GM23338 (cell line): ENCODE results near the gene MSANTD4. TPM values are rescaled to one million over a fixed set of nuclear protein-coding genes. Genes with fewer than 3 reads are reported as not detected.

ENCODE experiments used
- ATAC-seq: fragments of 200-7000 bp; cut with Tn5 transposase; 3 replicates; pipeline ENCODE4 v1.9.1; 2020
- DNase-seq: peaks from one replicate; pipeline ENCODE4 v3.0.0-alpha.2; 2015; ENCODE audit warnings: low spot score
- H2AFZ ChIP-seq: fragments of 200-600 bp; sonication (generic); 2 replicates; pipeline ENCODE4 v1.8.0; 2016; ENCODE audit warnings: antibody characterized with exemption, mild to moderate bottlenecking, moderate library complexity
- H3F3A ChIP-seq: fragments of 200-600 bp; sonication (generic); replicated peaks from 2 replicates; pipeline ENCODE4 v1.8.0; 2017; ENCODE audit warnings: antibody characterized with exemption, mixed run types, low read depth
- H3K27ac ChIP-seq: fragments of 200-600 bp; sonication (generic); 2 replicates; pipeline ENCODE4 v1.6.1; 2016; ENCODE audit warnings: low read depth
- H3K27me3 ChIP-seq: fragments of 200-600 bp; sonication (generic); 2 replicates; pipeline ENCODE4 v1.8.0; 2016; ENCODE audit warnings: mild to moderate bottlenecking, mixed run types, moderate library complexity; ENCODE audit not compliant: insufficient read depth
- H3K36me3 ChIP-seq: fragments of 200-600 bp; sonication (generic); 2 replicates; pipeline ENCODE4 v1.8.0; 2016; ENCODE audit warnings: mild to moderate bottlenecking; ENCODE audit not compliant: insufficient read depth
- H3K4me1 ChIP-seq: fragments of 200-600 bp; sonication (generic); 2 replicates; pipeline ENCODE4 v1.8.0; 2016; ENCODE audit warnings: mild to moderate bottlenecking, moderate library complexity; ENCODE audit not compliant: insufficient read depth
- H3K4me2 ChIP-seq: fragments of 200-600 bp; sonication (generic); 2 replicates; pipeline ENCODE4 v1.7.1; 2017; ENCODE audit warnings: mixed run types
- H3K4me3 ChIP-seq: fragments of 200-600 bp; sonication (generic); 2 replicates; pipeline ENCODE4 v1.6.1; 2016; ENCODE audit warnings: mixed run types
- H3K79me2 ChIP-seq: fragments of 200-600 bp; sonication (generic); replicated peaks from 2 replicates; pipeline ENCODE4 v1.8.0; 2017; ENCODE audit warnings: mild to moderate bottlenecking; ENCODE audit not compliant: insufficient read depth
- H3K9me2 ChIP-seq: fragments of 200-600 bp; sonication (generic); 2 replicates; pipeline ENCODE4 v1.8.0; 2017; ENCODE audit not compliant: insufficient read depth
- H4K20me1 ChIP-seq: fragments of 200-600 bp; sonication (generic); replicated peaks from 2 replicates; pipeline ENCODE4 v1.8.0; 2017; ENCODE audit warnings: mild to moderate bottlenecking; ENCODE audit not compliant: insufficient read depth
- H3K27ac Mint-ChIP-seq: 2 replicates; pipeline ENCODE4 v1.8.0; 2020; ENCODE audit warnings: inconsistent platforms, mild to moderate bottlenecking, moderate library complexity, mixed read lengths
- H3K27me3 Mint-ChIP-seq: 3 replicates; pipeline ENCODE4 v1.8.0; 2022; ENCODE audit warnings: low read depth, mild to moderate bottlenecking, moderate library complexity, mixed read lengths, inconsistent platforms; ENCODE audit not compliant: insufficient read depth, poor library complexity
- H3K36me3 Mint-ChIP-seq: 3 replicates; pipeline ENCODE4 v1.8.0; 2021; ENCODE audit warnings: low read depth, mild to moderate bottlenecking, inconsistent platforms, moderate library complexity, mixed read lengths
- H3K4me1 Mint-ChIP-seq: 3 replicates; pipeline ENCODE4 v1.8.0; 2020; ENCODE audit warnings: mild to moderate bottlenecking, inconsistent platforms, mixed read lengths
- H3K4me3 Mint-ChIP-seq: 3 replicates; pipeline ENCODE4 v1.8.0; 2021; ENCODE audit warnings: moderate library complexity, mild to moderate bottlenecking, inconsistent platforms, mixed read lengths
- H3K9me3 Mint-ChIP-seq: 3 replicates; pipeline ENCODE4 v1.8.0; 2020; ENCODE audit warnings: moderate library complexity, mild to moderate bottlenecking, inconsistent platforms, mixed read lengths
- CREB1 ChIP-seq: fragments of 250-450 bp; sonication (Bioruptor Pico); IDR thresholded peaks from 2 replicates; pipeline ENCODE4 v1.5.0; 2020; ENCODE audit warnings: low read depth, mild to moderate bottlenecking, moderate library complexity
- CTCF ChIP-seq, 2 experiments: fragments of 200-600 bp in 1 of 2; sonication (generic) in 1 of 2; conservative IDR thresholded peaks; 2 replicates each; pipeline versions ENCODE4 v1.5.1 to v1.6.1; 2016 to 2017; ENCODE audit warnings: antibody characterized with exemption in 2 of 2, low read depth in 2 of 2, mild to moderate bottlenecking in 2 of 2, moderate library complexity in 1 of 2
- ETS1 ChIP-seq: IDR thresholded peaks from 2 replicates; pipeline ENCODE4 v1.6.1; 2016; ENCODE audit warnings: antibody characterized with exemption
- EZH2 ChIP-seq: fragments of 200-600 bp; sonication (generic); IDR thresholded peaks from one replicate; pipeline ENCODE4 v1.8.0; 2017; ENCODE audit warnings: antibody characterized with exemption, mild to moderate bottlenecking, low read depth; ENCODE audit not compliant: unreplicated experiment
- EZH2phosphoT487 ChIP-seq: fragments of 200-600 bp; sonication (generic); IDR thresholded peaks from one replicate; pipeline ENCODE4 v1.8.1; 2018; ENCODE audit warnings: antibody characterized with exemption; ENCODE audit not compliant: unreplicated experiment
- JUNB ChIP-seq: IDR thresholded peaks from one replicate; pipeline ENCODE4 v1.6.1; 2016; ENCODE audit warnings: antibody characterized with exemption; ENCODE audit not compliant: unreplicated experiment
- NANOG ChIP-seq: IDR thresholded peaks from 2 replicates; pipeline ENCODE4 v1.6.1; 2016; ENCODE audit warnings: antibody characterized with exemption, borderline replicate concordance
- POLR2AphosphoS5 ChIP-seq: IDR thresholded peaks from 2 replicates; pipeline ENCODE4 v1.6.1; 2016; ENCODE audit warnings: antibody characterized with exemption, low read depth
- REST ChIP-seq: IDR thresholded peaks from one replicate; pipeline ENCODE4 v1.6.1; 2018; ENCODE audit warnings: antibody characterized with exemption; ENCODE audit not compliant: unreplicated experiment
- STAT1 ChIP-seq: IDR thresholded peaks from one replicate; pipeline ENCODE4 v1.6.1; 2016; ENCODE audit warnings: antibody characterized with exemption; ENCODE audit not compliant: unreplicated experiment
- ZNF114 ChIP-seq: fragments of 250-450 bp; sonication (Bioruptor Pico); IDR thresholded peaks from 2 replicates; pipeline ENCODE4 v1.5.0; 2020; ENCODE audit warnings: mild to moderate bottlenecking, moderate library complexity
- ZNF331 ChIP-seq: fragments of 250-450 bp; sonication (Bioruptor Pico); IDR thresholded peaks from 2 replicates; pipeline ENCODE4 v1.5.0; 2020; ENCODE audit warnings: low read depth, mild to moderate bottlenecking, moderate library complexity
- polyA plus RNA-seq: library from polyadenylated mRNA; unstranded; fragments of >200 nt; fragmentation: Nextera tagmentation; extraction: Ambion mirVana; gene quantifications from 2 replicates; pipeline ENCODE4 v1.2.1, GENCODE V29; 2016
- total RNA-seq: library from RNA; depleted of rRNA; stranded (reverse); fragments of >200 nt; shearing (Covaris generic); gene quantifications from 2 replicates; pipeline ENCODE4 v1.2.3, GENCODE V29; 2014
- TF ChIP-seq, protein P1 (sequence below): fragments of 250-450 bp; sonication (Bioruptor Pico); IDR thresholded peaks from 2 replicates; pipeline ENCODE4 v1.5.0; 2020; ENCODE audit warnings: mild to moderate bottlenecking, moderate library complexity

Gene MSANTD4
- total and polyA plus RNA-seq, 2 experiments from 2014 or later, result 13.2 to 31.1 TPM

DNA sequence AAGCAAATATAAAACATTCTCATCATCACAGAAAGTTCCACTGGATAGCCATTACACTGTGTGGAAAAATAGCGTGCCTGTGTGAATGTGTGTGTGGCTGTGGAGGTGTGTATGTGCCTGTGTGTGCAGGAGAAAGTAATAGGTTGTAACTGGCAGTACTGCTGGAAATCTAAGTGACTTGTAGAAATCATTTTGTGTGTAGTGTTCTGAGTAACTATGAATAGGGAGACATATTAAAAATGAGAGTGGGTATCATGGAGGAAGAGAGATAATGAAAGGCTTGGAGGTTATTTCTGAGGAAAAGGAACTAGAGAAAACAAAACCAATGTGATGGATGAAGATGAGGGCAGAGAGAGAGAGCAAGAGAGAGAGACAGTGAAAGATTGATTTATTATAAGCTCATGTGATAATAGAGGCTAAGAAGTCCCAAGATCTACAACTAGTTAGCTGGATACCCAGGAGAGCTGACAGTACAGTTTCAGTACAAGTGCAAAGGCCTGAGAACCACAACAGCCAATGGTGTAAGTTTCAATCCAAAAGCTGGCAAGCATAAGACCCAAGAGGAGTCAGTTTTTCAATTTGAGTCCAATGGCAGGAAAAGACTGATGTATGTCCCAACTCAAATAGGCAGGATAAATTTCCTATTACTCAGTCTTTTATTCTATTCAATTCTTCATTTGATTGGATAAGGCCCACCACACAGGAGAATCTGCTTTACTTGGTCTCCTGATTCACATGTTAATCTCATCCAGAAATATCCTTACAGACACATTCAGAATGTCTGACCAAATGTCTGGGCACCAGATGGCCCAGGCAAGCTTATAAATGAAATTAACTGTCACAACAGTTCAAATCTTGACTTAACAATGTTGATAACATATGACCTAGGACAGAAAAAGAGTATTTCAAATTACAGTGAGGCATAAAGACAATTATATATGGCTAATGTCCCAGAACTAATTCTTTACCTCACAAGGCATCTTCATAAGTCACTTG, 40.2 kb upstream of the MSANTD4 start:
- H3K4me1 ChIP-seq, result peaks cover 7% of the 10 kb centered on the region
- H4K20me1 ChIP-seq, result no peaks in the 10 kb centered on the region
- TF ChIP-seq, protein P1, sequence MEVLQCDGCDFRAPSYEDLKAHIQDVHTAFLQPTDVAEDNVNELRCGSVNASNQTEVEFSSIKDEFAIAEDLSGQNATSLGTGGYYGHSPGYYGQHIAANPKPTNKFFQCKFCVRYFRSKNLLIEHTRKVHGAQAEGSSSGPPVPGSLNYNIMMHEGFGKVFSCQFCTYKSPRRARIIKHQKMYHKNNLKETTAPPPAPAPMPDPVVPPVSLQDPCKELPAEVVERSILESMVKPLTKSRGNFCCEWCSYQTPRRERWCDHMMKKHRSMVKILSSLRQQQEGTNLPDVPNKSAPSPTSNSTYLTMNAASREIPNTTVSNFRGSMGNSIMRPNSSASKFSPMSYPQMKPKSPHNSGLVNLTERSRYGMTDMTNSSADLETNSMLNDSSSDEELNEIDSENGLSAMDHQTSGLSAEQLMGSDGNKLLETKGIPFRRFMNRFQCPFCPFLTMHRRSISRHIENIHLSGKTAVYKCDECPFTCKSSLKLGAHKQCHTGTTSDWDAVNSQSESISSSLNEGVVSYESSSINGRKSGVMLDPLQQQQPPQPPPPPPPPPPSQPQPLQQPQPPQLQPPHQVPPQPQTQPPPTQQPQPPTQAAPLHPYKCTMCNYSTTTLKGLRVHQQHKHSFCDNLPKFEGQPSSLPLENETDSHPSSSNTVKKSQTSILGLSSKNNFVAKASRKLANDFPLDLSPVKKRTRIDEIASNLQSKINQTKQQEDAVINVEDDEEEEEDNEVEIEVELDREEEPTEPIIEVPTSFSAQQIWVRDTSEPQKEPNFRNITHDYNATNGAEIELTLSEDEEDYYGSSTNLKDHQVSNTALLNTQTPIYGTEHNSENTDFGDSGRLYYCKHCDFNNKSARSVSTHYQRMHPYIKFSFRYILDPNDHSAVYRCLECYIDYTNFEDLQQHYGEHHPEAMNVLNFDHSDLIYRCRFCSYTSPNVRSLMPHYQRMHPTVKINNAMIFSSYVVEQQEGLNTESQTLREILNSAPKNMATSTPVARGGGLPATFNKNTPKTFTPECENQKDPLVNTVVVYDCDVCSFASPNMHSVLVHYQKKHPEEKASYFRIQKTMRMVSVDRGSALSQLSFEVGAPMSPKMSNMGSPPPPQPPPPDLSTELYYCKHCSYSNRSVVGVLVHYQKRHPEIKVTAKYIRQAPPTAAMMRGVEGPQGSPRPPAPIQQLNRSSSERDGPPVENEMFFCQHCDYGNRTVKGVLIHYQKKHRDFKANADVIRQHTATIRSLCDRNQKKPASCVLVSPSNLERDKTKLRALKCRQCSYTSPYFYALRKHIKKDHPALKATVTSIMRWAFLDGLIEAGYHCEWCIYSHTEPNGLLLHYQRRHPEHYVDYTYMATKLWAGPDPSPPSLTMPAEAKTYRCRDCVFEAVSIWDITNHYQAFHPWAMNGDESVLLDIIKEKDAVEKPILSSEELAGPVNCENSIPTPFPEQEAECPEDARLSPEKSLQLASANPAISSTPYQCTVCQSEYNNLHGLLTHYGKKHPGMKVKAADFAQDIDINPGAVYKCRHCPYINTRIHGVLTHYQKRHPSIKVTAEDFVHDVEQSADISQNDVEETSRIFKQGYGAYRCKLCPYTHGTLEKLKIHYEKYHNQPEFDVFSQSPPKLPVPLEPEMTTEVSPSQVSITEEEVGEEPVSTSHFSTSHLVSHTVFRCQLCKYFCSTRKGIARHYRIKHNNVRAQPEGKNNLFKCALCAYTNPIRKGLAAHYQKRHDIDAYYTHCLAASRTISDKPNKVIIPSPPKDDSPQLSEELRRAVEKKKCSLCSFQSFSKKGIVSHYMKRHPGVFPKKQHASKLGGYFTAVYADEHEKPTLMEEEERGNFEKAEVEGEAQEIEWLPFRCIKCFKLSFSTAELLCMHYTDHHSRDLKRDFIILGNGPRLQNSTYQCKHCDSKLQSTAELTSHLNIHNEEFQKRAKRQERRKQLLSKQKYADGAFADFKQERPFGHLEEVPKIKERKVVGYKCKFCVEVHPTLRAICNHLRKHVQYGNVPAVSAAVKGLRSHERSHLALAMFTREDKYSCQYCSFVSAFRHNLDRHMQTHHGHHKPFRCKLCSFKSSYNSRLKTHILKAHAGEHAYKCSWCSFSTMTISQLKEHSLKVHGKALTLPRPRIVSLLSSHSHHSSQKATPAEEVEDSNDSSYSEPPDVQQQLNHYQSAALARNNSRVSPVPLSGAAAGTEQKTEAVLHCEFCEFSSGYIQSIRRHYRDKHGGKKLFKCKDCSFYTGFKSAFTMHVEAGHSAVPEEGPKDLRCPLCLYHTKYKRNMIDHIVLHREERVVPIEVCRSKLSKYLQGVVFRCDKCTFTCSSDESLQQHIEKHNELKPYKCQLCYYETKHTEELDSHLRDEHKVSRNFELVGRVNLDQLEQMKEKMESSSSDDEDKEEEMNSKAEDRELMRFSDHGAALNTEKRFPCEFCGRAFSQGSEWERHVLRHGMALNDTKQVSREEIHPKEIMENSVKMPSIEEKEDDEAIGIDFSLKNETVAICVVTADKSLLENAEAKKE, result no peak
- no peak for TF ChIP-seq ETS1
- no peak for TF ChIP-seq EZH2phosphoT487
- no peak for TF ChIP-seq POLR2AphosphoS5
- TF ChIP-seq STAT1, result no peak
- TF ChIP-seq ZNF114, result no peak
- no peak for TF ChIP-seq CREB1 (CRISPR knock-in tag)
- no peak for TF ChIP-seq EZH2
- no peak for TF ChIP-seq CTCF (conservative IDR thresholded peaks at IDR 0.05; ENCODE audit: low read depth in 2 of 2)
- no peak for TF ChIP-seq NANOG
- no peak for TF ChIP-seq REST
- TF ChIP-seq ZNF331 (CRISPR knock-in tag), result no peak
- TF ChIP-seq JUNB, result no peak
- H3K27me3 ChIP-seq, result no peaks in the 10 kb centered on the region
- ATAC-seq, result no peak
- Mint-ChIP-seq H3K9me3 (no peaks in the 10 kb centered on the region), H3K36me3 (no peaks in the 10 kb centered on the region), H3K4me1 (peaks cover 7% of the 10 kb centered on the region), H3K27me3 (no peaks in the 10 kb centered on the region), H3K4me3 (no peak overlapping the region), H3K27ac (no peak overlapping the region)
- no peaks in the 10 kb centered on the region for H3F3A ChIP-seq
- H2AFZ ChIP-seq, result no peak overlapping the region
- DNase-seq, result no peak
- no peak overlapping the region for H3K4me2 ChIP-seq
- no peaks in the 10 kb centered on the region for H3K9me2 ChIP-seq
- H3K4me3 ChIP-seq, result no peak overlapping the region
- no peaks in the 10 kb centered on the region for H3K79me2 ChIP-seq
- H3K36me3 ChIP-seq, result no peaks in the 10 kb centered on the region; the same call in 1 of the 2 replicates
- no peak overlapping the region for H3K27ac ChIP-seq
